GM12891 (cell line): ENCODE measurements around the gene RBFOX1.

Experiments
- PAX5 ChIP-seq: IDR thresholded peaks from 2 replicates; pipeline ENCODE4 v1.6.1; 2011; ENCODE audit warnings: low read length, moderate library complexity, mild to moderate bottlenecking; ENCODE audit not compliant: insufficient read depth, severe bottlenecking
- POLR2A ChIP-seq: IDR thresholded peaks from 2 replicates; pipeline ENCODE4 v1.6.1; 2011; ENCODE audit warnings: low read depth, low read length, control low read depth
- POLR2AphosphoS5 ChIP-seq: IDR thresholded peaks from 2 replicates; pipeline ENCODE4 v1.6.1; 2011; ENCODE audit warnings: low read depth, low read length, control low read depth
- POU2F2 ChIP-seq: IDR thresholded peaks from 2 replicates; pipeline ENCODE4 v1.6.1; 2011; ENCODE audit warnings: low read depth, mild to moderate bottlenecking, control low read depth, low read length, moderate library complexity
- TAF1 ChIP-seq: IDR thresholded peaks from 2 replicates; pipeline ENCODE4 v1.6.1; 2011; ENCODE audit warnings: low read depth, low read length, control low read depth

DNA sequence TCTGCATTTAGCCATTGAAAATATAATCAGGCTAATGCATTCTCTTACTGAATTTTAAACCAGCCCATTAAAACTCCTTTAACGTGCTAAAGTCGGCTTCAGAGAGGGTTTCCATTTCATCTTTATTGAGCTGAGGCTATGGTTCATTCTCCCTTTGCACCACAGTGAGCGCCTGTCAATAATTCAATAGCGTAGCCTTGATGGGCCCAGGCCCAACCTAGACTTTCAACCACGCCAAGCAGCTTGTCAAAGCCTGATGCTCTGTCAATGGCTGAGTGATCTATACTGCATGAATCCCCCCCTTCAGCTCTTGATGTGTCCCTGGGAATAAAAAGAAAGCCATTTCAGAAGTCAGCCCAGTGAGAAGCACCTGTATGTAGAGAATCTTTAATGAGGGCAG is 106.0 kb downstream of the RBFOX1 start:
- no peak for TF ChIP-seq POLR2A
- TF ChIP-seq POLR2AphosphoS5, result no peak
- TF ChIP-seq TAF1, result no peak
- no peak for TF ChIP-seq POU2F2
- TF ChIP-seq PAX5, result no peak
